Stimulated activated CD4-positive, alpha-beta T cell treated with anti-CD3 and anti-CD28 coated beads, Interleukin-1b, Interleukin-23, amount 100 ng/mL, for 4 hours (primary cell): ENCODE data around the gene CPM.
"Not testable (repeated sequence)": the region's sequence is repeated elsewhere in the genome, so short reads cannot be mapped to it uniquely, and the experiment has no call there.

ENCODE experiments used
- DNase-seq, 2 donors: peaks; one replicate each; pipeline ENCODE4 v3.0.0-alpha.2; 2020; ENCODE audit warnings: low read depth in 2 of 2

Gene CPM

DNA sequence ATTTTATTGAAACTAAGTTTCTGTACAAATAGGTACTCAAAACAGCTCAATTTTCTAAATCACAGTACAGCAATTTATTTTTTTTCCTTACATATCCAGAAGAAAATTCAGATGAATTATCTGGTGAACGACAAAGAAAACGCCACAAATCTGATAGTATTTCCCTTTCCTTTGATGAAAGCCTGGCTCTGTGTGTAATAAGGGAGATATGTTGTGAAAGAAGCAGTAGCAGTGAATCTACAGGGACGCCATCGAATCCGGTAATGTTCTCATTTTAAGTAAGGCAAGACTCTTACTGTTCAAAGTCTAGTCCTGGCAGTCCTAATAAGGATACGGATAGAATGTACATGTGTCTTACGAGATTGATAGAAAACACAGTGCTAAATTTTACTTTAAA, 104.3 kb downstream of the CPM start:
- no peak for DNase-seq

DNA sequence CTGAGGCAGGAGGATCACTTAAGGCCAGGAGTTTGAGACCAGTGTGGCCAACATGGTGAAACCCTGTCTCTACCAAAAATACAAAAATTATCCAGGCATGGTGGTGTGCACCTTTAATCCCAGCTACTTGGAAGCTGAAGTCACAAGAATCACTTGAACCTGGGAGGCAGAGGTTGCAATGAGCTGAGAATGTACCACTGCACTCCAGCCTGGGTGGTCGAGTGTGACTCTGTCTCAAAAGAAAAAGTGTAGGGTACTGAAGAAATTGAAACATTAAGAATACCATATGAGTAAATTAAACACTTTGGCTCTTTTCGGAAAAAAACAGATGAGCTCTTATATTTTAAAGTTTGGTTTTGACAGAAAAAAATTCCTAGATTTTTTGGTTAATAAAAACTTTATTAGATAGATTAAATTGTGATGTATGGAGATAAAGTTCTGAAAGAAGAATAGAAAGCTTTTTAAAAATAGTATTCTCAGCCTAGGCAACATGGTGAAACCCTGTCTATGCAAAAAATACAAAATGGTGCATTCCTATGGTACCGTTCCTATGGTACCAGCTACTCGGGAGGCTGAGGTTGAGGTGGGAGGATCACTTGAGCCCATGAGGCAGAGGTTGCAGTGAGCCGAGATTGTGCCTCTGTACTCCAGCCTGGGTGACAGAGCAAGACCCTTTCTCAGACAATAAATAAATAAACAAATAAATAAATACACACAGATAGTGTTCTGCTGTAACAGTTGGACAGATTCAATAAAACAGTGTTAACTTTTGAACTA, 104.9 kb downstream of the CPM start:
- DNase-seq: no peak

DNA sequence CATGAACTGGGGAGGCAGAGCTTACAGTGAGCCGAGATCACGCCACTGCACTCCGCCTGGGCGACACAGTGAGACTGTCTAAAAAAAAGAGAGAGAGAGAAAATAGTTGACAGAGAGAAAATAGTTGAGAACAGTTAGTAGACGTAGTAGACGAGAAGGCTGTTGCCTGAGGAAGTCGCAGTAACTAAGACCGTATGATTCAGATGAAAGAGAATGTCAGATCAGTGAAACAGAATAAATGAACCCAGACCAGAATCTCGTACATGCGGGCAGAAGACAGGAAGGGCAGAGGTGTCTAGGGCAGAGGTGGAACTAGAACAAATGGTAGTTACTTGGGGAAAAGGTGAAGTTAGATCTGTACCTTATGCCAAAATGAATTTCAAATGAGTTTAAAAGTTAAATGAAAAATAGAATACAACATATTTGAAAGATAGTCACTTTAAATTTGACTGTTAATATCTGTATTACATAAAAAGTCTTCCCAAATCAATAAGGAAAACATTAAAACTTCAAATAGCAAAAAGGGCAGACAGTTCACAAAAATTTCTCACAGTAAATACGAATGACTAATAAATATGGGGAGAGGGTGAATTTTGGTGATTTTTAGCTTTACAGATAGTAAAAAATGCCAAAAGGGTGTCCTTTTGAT, 107.3 kb downstream of the CPM start:
- no peak for DNase-seq

DNA sequence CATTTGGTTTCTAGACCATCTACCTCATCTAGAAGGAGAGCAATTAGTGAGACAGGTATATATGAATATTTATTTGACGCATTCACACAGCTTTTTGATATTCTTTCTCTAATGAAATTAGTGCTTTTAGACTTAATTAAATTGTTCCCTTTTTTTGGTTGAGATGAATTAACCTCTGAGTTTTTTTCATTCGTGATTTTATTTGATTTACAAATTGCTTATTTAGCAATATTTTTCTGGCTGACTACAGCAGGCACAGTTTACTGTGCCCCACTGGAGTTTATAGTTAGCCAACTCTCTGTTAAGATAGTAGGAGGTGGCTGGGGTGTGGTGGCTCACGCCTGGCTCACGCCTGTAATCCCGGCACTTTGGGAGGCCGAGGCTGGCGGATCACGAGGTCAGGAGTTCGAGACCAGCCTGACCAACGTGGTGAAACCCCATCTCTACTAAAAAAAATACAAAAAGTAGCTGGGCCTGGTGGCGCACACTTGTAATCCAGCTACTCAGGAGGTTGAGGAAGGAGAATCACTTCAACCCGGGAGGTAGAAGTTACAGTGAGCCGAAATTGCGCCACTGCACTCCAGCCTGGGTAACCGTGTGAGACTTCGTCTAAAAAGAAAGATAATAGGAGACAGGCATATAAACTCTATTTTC, 108.2 kb downstream of the CPM start:
- no peak for DNase-seq

DNA sequence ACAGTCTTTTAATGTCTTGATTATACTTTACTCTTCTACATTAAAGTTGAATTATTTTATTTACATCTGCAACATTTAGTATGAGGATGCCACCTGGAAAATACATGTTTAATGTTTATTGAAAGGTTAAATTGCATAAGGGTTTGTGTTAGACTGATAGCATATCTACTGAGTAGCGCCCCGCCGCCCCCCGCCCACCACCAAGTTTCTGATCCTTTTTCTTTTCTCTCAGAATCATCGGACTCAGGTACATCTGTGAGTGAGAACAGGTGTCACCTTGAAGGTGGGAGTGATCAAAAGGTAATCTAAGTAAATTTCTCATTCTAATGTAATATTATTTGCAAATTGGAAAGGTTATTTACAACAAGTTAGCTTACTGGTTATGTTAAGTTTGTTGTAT, 108.8 kb downstream of the CPM start:
- DNase-seq: no peak

DNA sequence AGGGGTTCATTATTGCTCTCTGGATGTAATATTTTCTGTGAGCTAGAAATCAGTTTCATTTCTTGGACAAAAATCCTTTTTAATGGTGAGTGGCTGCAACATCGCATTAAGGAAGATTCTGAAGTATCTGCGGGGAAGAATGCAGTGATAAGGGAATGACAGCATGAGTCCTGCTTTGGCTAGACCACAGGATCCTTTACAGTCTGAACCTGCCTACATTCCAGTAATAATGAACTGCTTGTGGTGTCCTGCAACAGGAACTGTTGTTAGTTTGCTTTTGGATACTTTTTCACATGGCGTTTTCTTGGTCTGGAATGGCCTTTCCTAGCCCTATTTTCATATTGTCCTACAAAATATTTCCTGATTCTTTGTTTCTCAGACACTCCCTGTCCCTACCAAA, 109.3 kb downstream of the CPM start:
- DNase-seq: no peak

DNA sequence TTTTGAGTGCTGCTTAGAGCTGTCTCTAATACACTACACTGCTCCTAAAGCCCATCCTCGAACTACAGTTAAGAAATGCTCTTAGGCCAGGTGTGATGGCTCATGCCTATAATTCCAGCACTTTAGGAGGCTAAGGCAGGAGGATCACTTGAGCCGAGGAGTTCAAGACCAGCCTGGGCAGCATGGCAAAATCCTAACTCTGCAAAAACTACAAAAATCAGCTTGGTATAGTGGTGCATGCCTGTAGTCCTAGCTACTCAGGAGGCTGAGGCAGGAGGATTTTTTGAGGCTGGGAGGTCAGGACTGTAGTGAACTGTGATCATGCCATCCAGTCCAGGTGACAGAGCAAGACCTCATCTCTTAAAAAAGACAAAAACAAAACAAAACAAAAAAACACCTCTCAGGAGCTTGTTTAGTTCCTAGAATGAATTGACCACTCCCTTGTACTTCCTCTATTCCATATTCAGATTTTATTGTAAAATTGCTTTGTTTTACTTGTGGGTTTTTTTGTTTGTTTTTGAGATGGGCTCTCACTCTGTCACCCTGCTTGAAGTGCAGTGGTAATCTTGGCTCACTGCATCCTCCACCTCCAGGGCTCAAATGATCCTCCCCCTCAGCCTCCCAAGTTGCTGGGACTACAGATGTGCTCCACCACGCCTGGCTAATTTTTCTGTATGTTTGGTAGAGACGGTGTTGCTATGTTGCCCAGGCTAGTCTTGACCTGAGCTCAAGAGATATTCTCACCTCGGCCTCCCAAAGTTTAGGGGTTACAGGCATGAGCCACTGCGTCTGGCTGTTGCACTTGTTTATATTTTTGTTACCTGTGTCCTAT, 111.4 kb downstream of the CPM start:
- no peak for DNase-seq

DNA sequence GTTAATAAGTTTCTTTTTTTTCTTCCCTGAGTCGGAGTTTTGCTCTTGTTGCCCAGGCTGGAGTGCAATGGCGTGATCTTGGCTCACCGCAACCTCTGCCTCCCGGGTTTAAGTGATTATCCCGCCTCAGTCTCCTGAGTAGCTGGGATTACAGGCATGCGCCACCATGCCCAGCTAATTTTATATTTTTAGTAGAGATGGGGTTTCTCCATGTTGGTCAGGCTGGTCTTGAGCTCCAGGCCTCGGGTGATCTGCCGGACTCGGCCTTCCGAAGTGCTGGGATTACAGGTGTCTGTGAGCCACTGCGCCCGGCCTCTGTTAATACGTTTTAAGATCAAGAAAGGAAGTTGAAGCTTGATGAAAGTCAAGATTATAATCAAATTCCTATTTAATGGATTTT, 113.5 kb downstream of the CPM start:
- DNase-seq: not testable (repeated sequence)

DNA sequence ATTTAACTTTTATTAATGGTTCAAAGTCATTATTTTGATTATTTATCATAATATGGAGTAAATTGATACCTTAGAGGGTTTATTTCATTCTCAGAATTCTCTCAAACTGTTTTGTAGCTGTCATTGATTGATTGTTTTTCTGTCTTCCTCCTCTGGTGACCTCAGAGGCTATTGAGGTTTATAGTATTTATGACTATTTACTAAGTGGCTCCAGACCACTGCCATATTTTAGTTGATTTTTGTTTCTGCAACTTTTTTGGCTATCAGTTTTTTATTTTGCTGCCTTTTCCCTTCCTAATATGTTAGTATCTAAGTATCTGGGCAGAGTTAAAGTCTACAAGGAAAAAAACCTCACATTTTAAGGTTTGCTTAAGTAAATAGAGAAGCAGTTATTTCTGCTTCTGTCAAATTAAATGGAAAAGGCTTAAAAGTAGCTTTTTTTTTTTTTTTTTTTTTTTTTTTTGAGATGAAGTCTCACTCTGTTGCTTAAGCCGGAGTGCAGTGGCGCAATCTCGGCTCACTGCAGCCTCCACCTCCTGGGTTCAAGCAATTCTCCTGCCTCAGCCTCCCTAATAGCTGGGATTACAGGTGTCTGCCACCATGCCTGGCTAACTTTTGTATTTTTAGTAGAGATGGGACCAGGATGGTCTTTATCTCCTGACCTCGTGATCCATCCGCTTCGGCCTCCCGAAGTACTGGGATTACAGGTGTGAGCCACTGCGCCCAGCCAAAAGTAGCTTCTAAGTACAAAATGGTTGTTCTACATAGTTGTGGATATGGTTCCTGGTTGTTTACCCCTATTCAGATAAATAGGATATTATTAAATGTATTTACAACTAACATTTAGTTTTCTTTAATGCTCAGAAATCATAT, 116.8 kb downstream of the CPM start:
- DNase-seq: no peak

DNA sequence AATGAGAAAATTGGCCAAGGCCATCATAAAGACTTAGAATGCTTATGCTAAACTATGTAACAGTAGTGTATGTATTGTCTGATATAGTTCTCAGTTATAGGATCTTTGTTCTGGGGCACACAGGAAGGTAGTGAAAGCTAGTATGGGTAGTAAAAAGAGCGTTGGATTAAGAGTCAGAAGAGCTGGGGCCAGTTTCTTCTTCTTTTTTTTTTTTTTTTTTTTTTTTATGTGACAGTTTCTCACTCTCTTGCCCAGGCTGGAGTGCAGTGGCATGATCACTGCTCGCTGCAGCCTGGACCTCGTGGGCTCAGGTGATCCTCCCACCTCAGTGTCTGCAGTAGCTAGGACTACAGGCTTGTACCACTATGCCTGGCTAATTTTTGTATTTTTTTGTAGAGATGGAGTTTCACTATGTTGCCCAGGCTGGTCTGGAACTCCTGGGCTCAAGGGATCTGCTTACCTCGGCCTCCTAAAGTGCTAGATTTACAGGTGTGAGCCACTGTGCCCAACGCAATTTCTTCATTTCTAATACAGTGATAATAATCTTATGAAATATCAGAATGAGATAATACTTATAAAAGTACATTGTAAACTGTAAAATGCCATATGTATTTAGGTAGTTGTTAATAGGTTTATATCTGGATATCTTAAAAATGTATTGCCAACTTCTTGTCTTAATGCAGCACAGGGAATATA, 117.6 kb downstream of the CPM start:
- no peak for DNase-seq

DNA sequence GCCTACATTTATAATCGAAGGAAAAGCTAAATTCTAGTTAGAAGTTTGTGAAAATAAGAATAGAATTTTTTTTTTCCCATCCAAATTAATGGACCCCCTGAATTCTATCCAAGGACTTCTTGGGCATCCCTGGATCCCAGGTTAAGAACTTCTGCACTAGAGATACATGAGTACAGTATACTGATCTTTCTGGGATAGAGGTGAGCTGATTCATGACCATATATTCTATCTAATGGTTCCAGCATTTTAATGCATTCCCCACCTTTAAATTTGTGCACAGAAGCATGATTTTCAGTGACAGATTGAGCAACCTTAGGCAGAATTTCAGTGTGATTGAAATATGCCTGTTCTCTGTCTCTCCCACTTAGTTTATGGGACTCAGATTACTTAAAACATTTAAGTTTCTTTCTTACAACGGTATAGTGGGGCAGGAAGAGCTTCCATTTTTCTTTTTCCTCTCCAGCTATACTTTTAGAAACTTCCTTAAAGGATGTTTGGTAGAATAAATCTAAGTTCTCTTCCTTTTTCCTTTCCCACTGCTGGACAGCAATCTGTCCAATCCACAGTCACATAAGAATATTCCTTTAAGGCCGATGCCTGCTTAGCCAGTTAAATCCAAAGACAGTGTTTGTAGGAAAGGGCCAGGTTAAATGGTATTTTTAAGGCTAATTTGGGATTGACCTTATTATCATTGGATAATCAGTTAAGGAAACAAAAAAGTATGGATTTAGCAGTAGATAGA, 118.3 kb downstream of the CPM start:
- no peak for DNase-seq

DNA sequence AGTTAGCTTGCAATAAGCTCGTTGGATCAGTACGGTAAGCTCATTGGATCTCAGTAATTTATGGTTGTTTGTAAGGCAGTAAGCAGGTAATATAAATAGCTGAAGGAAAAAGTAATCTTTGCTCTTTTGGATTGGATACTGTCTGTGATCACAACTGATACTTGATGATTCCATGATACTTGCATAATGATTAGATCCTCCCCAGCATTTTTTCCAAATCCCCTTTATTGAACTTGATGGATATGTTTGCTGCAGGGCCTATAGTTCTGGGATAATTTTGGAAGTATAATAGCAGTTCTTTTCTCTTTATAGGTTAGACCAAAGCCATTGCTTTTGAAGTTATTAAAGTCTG, 119.8 kb downstream of the CPM start:
- DNase-seq: no peak

DNA sequence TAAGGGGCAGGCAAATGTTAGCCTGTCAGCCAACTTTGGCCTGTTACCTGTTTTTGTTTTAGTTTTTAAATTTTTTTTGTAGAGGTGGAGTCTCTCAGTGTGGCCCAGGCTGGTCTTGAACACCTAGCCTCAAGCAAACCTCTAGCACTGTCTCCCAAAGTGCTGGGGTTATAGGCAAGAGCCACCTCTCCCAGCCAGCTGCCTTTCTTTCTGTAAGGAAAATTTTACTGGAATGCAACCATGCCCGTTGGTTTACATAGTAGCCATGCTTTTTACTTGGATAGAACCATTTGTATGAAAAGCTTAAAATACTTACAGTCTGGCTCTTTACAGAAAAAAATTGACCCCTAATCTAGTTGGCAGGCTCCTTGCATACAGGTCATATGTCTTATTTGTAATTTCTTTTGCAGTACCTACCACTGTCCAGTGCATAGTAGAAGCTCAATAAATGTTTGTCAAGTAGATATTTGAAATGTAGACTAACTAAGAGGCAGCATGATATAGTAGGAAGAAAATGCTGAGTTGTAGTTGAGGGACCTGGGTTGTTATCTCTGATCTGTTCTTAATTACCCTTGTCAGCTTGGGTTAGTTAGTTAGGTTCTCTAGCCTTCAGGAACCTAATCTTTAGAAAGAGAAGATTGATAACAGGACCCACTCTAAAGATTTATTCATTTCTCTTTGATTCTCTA, 120.3 kb downstream of the CPM start:
- no peak for DNase-seq

DNA sequence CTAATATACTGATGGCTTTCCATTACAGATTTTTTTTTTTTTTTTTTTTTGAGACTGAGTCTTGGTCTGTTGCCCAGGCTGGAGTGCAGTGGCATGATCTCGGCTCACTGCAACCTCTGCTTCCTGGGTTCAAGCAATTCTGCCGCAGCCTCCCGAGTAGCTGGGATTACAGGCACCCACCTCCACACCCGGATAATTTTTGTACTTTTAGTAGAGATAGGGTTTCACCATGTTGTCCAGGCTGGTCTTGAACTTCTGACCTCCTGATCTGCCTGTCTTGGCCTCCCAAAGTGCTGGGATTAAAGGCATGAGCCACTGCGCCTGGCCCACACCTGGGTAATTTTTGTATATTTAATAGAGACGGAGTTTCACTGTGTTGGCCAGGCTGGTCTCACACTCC, 121.4 kb downstream of the CPM start:
- DNase-seq: not testable (repeated sequence)

DNA sequence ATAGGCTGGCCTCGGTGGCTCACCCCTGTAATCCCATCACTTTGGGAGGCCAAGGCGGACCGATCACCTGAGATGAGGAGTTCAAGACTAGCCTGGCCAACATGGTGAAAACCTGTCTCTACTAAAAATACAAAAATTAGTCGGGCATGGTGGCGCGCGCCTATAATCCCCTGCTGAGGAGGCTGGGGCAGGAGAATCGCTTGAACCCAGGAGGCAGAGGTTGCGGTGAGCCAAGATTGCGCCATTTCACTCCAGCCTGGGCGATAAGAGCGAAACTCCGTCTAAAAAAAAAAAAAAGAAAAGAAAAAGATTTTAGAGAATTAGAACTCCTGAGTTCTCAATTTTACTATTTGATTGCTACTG, 123.0 kb downstream of the CPM start:
- DNase-seq: not testable (repeated sequence)

DNA sequence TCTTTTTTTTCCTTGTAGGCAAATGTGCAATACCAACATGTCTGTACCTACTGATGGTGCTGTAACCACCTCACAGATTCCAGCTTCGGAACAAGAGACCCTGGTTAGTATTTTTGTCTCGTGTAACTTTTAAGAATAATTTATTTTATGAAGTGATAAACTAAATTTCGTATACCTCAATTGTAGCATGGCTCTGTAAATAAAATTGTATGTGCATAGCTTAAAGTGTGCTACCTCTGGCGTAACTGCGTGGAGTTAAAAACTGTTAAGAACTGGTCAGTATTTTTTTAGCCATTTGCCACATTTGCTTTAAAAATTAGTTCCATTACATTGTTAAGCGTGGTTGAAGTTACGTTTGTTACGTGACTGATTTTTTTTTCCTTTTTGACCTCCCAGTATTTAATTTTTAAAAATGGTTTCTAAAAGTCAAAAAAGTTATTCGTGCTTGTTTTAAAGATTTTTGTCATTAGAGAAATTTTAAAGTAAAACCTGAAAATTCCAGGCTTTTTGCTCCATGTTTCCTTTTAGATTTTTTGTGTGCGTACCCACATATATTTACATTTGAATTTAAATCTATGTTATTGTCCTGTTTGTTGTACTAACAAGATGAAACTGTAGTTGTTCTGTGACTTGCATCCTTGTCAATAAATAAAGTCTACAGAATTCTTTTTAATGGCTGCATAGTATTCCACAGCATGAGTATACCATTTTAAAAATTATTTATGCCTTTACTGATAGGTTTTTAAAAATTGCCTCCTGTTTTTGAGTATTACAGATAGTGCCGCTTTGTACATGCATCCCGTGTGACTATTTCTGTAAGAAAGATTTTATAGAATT, 123.6 kb downstream of the CPM start:
- no peak for DNase-seq

DNA sequence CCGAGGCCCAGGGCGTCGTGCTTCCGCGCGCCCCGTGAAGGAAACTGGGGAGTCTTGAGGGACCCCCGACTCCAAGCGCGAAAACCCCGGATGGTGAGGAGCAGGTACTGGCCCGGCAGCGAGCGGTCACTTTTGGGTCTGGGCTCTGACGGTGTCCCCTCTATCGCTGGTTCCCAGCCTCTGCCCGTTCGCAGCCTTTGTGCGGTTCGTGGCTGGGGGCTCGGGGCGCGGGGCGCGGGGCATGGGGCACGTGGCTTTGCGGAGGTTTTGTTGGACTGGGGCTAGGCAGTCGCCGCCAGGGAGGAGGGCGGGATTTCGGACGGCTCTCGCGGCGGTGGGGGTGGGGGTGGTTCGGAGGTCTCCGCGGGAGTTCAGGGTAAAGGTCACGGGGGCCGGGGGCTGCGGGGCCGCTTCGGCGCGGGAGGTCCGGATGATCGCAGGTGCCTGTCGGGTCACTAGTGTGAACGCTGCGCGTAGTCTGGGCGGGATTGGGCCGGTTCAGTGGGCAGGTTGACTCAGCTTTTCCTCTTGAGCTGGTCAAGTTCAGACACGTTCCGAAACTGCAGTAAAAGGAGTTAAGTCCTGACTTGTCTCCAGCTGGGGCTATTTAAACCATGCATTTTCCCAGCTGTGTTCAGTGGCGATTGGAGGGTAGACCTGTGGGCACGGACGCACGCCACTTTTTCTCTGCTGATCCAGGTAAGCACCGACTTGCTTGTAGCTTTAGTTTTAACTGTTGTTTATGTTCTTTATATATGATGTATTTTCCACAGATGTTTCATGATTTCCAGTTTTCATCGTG, 124.4 kb downstream of the CPM start:
- peak; percentile 28 to 38 for DNase-seq
